ACC112 (cell line): ENCODE data around the gene C3.

Source experiments
- H2AFZ ChIP-seq: fragments of 200-600 bp; sonication (generic); one replicate; pipeline ENCODE4 v1.6.0; 2017; ENCODE audit warnings: antibody characterized with exemption, low read length; ENCODE audit not compliant: unreplicated experiment
- H3K27ac ChIP-seq: fragments of 200-600 bp; sonication (generic); 2 replicates; pipeline ENCODE4 v1.5.1; 2014; ENCODE audit warnings: low read depth, mild to moderate bottlenecking, antibody characterized with exemption, low read length, moderate library complexity
- H3K27me3 ChIP-seq: fragments of 200-600 bp; sonication (generic); 2 replicates; pipeline ENCODE4 v1.6.1; 2014; ENCODE audit warnings: mild to moderate bottlenecking, antibody characterized with exemption, low read length, moderate library complexity, mixed read lengths; ENCODE audit not compliant: insufficient read depth
- H3K36me3 ChIP-seq: fragments of 200-600 bp; sonication (generic); 2 replicates; pipeline ENCODE4 v1.6.1; 2016; ENCODE audit warnings: mild to moderate bottlenecking, antibody characterized with exemption, low read length, moderate library complexity, mixed read lengths; ENCODE audit not compliant: insufficient read depth
- H3K4me1 ChIP-seq: fragments of 200-600 bp; sonication (generic); one replicate; pipeline ENCODE4 v1.6.1; 2016; ENCODE audit warnings: low read length, mixed read lengths; ENCODE audit not compliant: insufficient read depth, unreplicated experiment, control insufficient read depth
- H3K4me3 ChIP-seq: fragments of 200-600 bp; sonication (generic); 2 replicates; pipeline ENCODE4 v1.5.1; 2014; ENCODE audit warnings: mild to moderate bottlenecking, low read depth, low read length
- H3K79me2 ChIP-seq: fragments of 200-600 bp; sonication (generic); one replicate; pipeline ENCODE4 v1.6.0; 2016; ENCODE audit warnings: low read length; ENCODE audit not compliant: control insufficient read depth, unreplicated experiment, insufficient read depth

The C3 gene

GRCh38 chr19:6744381-6745301 is 24.2 kb upstream of the C3 start:
- Histone ChIP-seq H3K27me3 (no peaks in the 10 kb centered on the region), H3K79me2 (peaks cover 44% of the 10 kb centered on the region), H3K4me1 (peaks cover 20% of the 10 kb centered on the region), H3K36me3 (peaks cover 37% of the 10 kb centered on the region), H3K27ac (peak overlapping the region; percentile 75), H3K4me3 (peak overlapping the region; percentile 63), H2AFZ (no peak overlapping the region)

GRCh38 chr19:6743714-6744380 is 23.4 kb upstream of the C3 start:
- peaks cover 33% of the 10 kb centered on the region for H3K36me3 ChIP-seq
- no peaks in the 10 kb centered on the region for H3K27me3 ChIP-seq
- no peak overlapping the region for H2AFZ ChIP-seq
- H3K4me1 ChIP-seq: peaks cover 24% of the 10 kb centered on the region
- H3K79me2 ChIP-seq: peaks cover 45% of the 10 kb centered on the region
- H3K4me3 ChIP-seq: peak overlapping the region; percentile 63
- peak overlapping the region; percentile 75 for H3K27ac ChIP-seq

- no peak overlapping the region; the same call in 1 of the 2 replicates for H3K27ac ChIP-seq
These were observed 22.6 kb upstream of the C3 start for GRCh38 chr19:6743066-6743465.

DNA sequence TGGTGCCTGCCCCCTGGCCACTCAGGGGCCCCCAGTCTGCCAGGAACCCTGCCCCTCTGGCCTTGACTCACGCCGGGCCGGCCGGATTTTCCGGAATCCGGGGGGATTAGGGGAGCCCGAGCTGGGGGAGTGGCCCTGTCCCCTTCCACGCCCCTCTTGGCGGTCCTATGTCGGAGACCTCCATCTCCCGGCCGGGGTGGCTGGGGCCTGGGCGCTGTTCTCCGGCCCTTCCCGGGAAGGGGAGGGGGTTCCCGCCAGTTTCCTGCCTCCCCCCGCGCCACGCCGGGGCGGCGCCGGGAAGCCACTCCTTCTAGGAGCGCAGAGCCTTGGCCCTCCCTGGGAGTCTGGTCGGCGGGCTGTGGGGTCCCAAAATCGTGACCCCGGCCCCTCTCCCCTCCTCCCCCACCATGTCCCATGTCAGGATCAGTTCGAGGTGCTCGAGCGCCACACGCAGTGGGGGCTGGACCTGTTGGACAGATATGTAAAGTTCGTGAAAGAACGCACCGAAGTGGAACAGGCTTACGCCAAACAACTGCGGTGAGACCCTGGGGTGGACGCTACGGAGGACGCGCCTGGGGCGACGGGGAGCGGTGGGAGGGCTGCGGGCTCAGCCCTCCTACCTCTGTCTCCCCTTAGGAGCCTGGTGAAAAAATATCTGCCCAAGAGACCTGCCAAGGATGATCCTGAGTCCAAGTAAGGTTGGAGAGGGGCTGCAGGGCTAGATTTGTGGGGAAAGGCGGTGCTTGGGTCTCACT is 20.3 kb upstream of the C3 start:
- Histone ChIP-seq H3K79me2 (peaks cover 43% of the 10 kb centered on the region), H3K27me3 (no peaks in the 10 kb centered on the region), H2AFZ (no peak overlapping the region), H3K4me1 (peaks cover 38% of the 10 kb centered on the region), H3K27ac (peak overlapping the region; percentile 32), H3K4me3 (peak overlapping the region; percentile 82), H3K36me3 (peaks cover 14% of the 10 kb centered on the region; the same call in 1 of the 2 replicates)

More at GRCh38 chr19:6743066-6743465, 22.6 kb upstream of the C3 start:
- no peaks in the 10 kb centered on the region for H3K27me3 ChIP-seq
- peaks cover 31% of the 10 kb centered on the region for H3K36me3 ChIP-seq
- H3K4me3 ChIP-seq: no peak overlapping the region
- peaks cover 45% of the 10 kb centered on the region for H3K79me2 ChIP-seq
- H2AFZ ChIP-seq: no peak overlapping the region
- H3K4me1 ChIP-seq: peaks cover 32% of the 10 kb centered on the region

- H3K27me3 ChIP-seq: no peaks in the 10 kb centered on the region
- H3K4me1 ChIP-seq: peaks cover 36% of the 10 kb centered on the region
- H3K4me3 ChIP-seq: peak overlapping the region; percentile 82
- no peak overlapping the region for H2AFZ ChIP-seq
- peaks cover 38% of the 10 kb centered on the region for H3K79me2 ChIP-seq
- peaks cover 10% of the 10 kb centered on the region; the same call in 1 of the 2 replicates for H3K36me3 ChIP-seq
- H3K27ac ChIP-seq: peak overlapping the region; percentile 32; the same call in 1 of the 2 replicates
These were observed 19.6 kb upstream of the C3 start for GRCh38 chr19:6739883-6740588.

DNA sequence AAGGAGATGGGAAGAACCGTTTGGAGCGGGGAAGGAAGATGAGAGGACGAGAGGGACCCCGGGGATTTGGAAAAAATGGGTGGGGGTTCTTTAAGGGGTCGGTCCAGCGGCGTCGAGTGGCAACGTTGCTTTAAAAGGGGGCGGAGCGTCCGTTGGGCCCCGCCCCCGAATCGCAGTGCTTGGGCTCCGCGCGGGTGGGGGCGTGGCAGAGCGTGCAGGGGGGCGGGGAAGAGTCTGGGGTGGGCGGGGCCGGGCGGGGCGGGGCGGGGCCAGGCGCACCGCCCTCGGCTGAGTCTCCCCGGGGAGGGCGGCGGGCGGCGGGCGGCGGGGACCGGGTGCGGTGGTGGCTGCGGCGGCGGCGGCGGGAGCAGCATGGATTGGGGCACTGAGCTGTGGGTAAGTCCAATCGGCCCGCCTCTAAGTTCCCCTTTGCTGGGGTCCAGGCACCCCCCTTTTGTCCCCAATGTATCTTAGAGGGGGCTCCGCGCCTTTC is 19.0 kb upstream of the C3 start, which contains the start of gene TRIP10:
Gene TRIP10 (plus strand): TSS at position 291 of the 493 bp plus-strand sequence. CDS start 82 bp downstream, at position 373.
- H3K79me2 ChIP-seq: peaks cover 38% of the 10 kb centered on the region

DNA sequence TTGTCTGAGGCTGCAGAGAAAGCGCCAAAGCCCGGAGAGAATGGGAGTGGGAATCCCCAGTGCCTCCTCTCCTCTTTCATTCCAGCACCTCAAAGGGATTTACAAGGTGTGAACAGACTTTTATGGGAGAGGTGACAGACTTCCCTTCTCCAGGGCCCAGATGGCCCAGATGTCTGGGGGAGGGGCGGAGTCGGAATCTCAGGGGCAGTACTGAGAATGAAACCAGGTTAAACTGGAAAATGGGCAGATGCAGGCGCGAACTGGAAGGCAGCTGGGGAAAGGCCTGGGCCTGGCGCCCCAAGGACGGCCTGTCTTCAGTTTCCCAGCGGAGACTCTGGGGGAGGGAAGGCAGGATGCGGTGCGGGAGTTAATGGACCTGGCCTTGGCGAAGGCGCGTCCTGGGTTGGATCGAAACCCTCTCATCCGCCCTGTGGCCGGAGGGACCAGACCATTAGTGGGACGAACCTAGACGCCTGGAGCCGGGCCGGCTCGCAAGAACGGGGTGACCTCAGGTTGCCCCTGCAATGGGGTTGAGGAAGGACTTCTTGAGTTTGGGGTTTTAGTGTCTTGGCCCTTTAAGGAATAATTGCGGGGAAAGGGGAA is 18.4 kb upstream of the C3 start:
- H3K27ac ChIP-seq: peak overlapping the region; percentile 60
- peak overlapping the region; percentile 74 for H3K4me3 ChIP-seq
- no peaks in the 10 kb centered on the region for H3K27me3 ChIP-seq
- peaks cover 27% of the 10 kb centered on the region for H3K4me1 ChIP-seq
- H3K36me3 ChIP-seq: peaks cover 10% of the 10 kb centered on the region; the same call in 1 of the 2 replicates
- H2AFZ ChIP-seq: peak overlapping the region; percentile 89
- H3K79me2 ChIP-seq: peaks cover 38% of the 10 kb centered on the region

More for the DNA sequence above, 19.0 kb upstream of the C3 start, which contains the start of gene TRIP10:
- H3K4me1 ChIP-seq: peaks cover 32% of the 10 kb centered on the region
- peaks cover 10% of the 10 kb centered on the region; the same call in 1 of the 2 replicates for H3K36me3 ChIP-seq
- H3K27ac ChIP-seq: peak within 1 kb of the TSS; percentile 60
- no peaks in the 10 kb centered on the region for H3K27me3 ChIP-seq
- H3K4me3 ChIP-seq: peak within 1 kb of the TSS; percentile 82
- peak within 1 kb of the TSS; percentile 89 for H2AFZ ChIP-seq

- H3K79me2 ChIP-seq: peaks cover 35% of the 10 kb centered on the region
- peaks cover 4% of the 10 kb centered on the region; the same call in 1 of the 2 replicates for H3K36me3 ChIP-seq
- peak overlapping the region; percentile 60 for H3K27ac ChIP-seq
- H3K4me3 ChIP-seq: peak overlapping the region; percentile 74
- H2AFZ ChIP-seq: peak overlapping the region; percentile 89
- peaks cover 27% of the 10 kb centered on the region for H3K4me1 ChIP-seq
- no peaks in the 10 kb centered on the region for H3K27me3 ChIP-seq
These were observed 17.7 kb upstream of the C3 start for GRCh38 chr19:6737873-6738786.
